GM19463 (cell line): ENCODE results near the gene SPEF1.
"Not testable (repeated sequence)": the region's sequence is repeated elsewhere in the genome, so short reads cannot be mapped to it uniquely, and the experiment has no call there.

ENCODE experiments used
- ATAC-seq: cut with Tn5 transposase; IDR thresholded peaks from one replicate; pipeline ENCODE4 v1.9.1; 2021; ENCODE audit warnings: mild to moderate bottlenecking, moderate library complexity; ENCODE audit not compliant: unreplicated experiment

Gene SPEF1

GRCh38 chr20:3789201-3789600, 8.0 kb upstream of the SPEF1 start:
- not testable (repeated sequence) for ATAC-seq

- ATAC-seq = no peak
Measured at GRCh38 chr20:3788685-3789155, 7.5 kb upstream of the SPEF1 start.

GRCh38 chr20:3787324-3788014, 6.2 kb upstream of the SPEF1 start:
- ATAC-seq = no peak

DNA sequence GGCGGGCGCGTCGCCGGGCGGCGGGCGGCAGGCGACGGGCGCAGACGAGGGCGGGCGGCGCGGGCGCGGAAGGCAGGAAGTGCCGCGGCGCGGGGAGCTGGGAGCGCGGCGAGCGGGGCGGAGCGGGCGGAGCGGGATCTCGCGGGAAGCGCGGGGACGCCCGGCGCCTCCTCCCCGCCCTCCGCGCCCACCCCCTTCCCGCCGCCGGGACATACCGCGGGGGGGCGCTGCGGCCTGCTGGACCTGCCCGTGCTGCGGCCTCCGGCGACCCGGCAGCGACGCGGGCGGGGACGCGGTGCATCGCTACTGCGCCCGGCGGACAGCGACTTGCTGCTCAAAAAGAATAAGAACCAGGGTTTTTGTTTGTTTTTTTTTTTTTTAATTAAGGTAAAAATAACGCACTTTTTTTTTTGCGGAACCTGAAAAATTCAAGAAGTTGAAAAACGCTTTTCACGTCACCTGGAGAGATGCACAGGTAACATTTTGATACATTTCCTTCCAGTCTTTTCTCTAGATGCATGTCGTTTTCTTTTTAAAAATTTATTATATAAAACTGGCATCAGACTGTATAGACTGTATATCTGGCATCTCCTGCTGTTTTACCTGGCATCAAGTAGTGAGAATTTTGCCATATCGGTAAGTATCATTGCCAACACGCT, 5.5 kb upstream of the SPEF1 start, which contains the start of gene CENPB:
TSS of gene CENPB (minus strand) at position 76 of the 659 bp plus-strand sequence. CDS start 257 bp downstream, outside the sequence.
- peak; percentile 83 for ATAC-seq

DNA sequence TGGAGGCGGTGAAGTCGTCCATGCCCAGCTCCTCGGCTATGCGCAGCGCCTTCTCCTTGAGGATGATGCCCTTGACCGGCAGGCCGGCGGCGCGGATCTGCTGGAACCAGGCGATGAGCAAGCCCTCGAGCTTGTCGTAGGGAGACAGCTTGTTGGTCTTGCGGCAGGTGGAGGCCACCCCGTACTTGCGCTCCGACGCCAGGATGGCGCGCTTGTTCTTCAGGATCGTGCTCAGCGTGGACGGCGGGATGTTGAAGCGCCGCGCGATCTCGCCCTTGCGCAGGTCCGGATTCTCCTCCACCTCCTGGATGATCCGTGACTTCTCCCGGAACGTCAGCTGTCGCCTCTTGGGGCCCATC, 4.9 kb upstream of the SPEF1 start:
- peak; percentile 11 for ATAC-seq

DNA sequence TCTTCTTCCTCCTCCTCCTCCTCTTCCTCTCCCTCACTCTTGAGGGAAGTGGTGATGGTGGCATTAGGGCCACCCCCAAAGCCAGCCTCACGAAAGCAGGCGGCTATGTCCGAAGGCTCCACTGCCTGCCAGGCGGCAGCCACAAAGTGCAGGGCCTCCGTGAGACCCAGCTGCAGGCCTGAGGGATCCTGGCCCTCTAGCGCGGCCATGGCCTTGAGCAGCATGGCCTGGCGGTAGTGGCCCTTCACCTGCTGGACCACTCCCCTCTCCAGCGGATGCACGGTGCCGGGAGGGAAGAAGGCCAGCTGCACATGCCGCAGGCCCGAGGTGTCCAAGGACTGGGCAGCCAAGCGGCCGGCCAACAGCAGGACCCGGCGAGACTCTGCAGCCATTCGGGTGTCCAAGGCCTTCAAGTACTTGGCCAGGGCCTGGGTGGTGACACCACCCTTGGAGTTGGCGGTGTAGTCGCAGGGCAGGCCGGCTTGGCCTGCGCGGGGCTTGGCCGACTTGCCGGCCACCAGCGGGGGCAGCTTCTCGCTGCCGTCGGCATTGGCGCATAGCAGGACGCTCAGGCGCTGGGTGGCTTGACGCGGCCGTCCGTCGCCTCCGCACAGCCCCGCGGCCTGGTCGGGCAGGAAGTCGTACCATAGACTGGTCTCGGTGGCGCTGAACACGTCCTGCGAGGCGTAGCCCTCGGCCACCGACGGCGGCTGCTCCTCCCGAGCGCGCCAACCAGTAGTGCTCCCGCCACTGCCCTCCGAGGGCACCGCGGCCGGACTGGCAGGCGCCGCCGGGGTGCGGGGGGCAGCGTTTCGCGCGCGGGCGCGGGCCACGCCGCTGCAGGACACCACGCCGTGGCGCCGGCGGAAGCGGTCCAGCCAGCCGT, 4.2 kb upstream of the SPEF1 start:
- no peak for ATAC-seq

GRCh38 chr20:3784863-3785239, 3.6 kb upstream of the SPEF1 start:
- no peak for ATAC-seq

GRCh38 chr20:3784216-3784853, 3.1 kb upstream of the SPEF1 start:
- ATAC-seq = no peak

GRCh38 chr20:3783511-3784195, 2.4 kb upstream of the SPEF1 start:
- no peak for ATAC-seq

DNA sequence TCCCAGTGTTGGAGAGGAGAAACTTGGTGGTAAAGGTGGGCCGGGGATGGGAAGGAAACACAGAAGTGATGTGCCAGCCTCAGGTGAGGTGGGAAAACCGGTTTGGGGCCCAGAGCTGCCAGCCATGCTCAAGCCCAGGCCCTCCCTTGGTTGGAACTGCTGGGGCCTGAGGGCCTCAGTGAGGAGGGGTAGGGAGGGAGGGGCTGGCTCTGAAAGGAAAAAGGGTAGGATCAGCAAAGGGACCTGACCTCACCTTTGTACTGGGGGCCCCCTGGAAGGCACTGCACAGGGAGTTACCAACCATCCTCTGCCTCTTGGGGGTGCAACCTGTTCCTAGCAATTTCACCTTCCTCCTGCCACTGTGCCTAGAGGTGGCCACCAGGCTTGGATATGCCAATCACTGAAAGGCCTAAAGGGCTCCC, 1.8 kb upstream of the SPEF1 start:
- ATAC-seq = no peak

DNA sequence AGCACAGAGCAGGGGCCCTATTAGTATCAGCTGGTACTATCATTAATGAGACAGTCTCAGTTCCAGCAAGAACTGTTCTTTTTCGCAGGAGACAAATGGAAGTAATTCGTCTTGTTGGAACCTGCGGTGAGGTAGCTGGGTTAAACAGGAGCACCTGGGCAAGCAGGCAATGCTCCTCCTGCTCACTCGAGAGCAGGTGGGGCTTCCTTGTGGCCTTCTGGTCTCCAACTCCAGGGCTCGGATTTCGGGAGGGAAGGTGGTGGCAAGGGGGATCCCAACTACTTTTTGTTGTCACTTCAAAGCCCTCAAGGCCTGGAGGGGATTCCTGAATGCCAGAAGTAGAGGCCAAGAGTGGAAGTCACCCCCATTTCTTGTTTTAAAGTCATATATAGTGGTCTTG, 1.3 kb upstream of the SPEF1 start:
- no peak for ATAC-seq

DNA sequence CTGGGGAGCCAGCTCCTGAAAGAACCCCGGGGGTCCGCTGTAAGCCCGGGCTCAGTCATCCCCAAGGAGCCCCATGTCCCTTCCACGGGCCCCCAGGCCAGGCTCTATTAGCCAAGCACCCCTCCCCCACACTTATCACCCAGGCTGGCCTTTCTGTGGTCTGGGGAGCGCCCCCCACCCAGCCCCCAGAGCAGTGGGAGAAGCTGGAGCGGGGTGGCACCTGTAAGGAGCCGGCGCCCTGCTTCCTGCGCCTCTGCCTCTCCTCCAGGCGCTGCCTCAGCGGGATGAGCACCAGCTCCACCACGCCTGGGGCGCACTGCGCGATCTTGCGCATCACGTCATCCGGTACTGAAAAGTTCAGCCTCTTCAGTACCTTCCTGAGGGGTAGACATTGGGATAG, 2.3 kb downstream of the SPEF1 start:
- ATAC-seq = no peak

DNA sequence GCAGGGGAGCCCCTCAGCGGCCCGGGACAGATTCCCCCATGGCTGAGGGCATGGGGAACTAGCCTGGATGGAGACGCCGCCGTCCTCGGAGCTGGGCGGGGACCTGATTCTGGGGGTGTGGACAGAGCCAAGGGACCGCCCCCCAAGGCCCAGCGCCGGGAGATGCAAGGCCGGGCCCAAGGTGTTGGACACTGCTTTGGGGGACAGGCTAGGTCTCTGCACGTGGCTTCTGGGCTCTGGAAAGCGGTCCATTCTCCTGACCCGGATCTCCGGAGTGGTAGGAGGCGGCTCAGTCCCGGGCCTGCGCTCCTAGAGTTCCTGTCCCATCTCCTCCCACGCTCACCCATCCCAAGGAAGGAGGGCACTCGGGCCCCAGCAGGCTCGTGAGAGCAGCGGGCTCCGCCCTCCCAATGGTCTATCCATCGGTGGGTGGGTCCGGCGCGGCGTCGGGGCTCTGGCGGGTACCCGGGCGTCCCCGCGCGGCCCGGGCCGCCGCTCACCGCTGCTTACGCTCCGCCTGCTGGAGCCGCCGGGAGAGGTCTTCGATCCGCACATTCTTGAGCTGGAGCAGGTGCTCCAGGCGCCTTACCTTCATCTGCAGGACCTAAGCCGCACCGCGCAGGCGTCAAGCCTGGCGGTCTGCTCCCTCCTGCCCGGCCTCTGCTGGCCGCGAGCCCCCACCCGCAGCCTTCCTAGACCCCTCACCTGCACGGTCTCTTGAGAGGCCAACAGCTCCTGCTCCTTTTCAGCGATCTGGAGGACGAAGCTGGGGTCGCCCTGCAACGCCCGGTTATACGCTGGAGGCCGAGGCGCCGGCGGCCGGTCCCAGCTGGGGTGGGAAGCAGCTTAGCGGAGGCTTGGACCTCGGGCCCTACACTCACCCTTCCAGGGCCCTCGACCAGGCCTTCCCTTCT, 3.3 kb downstream of the SPEF1 start:
- no peak for ATAC-seq

- ATAC-seq = no peak
Measured at GRCh38 chr20:3777381-3777715, 3.9 kb downstream of the SPEF1 start.

- no peak for ATAC-seq
Measured at GRCh38 chr20:3775457-3776108, 5.7 kb downstream of the SPEF1 start.

DNA sequence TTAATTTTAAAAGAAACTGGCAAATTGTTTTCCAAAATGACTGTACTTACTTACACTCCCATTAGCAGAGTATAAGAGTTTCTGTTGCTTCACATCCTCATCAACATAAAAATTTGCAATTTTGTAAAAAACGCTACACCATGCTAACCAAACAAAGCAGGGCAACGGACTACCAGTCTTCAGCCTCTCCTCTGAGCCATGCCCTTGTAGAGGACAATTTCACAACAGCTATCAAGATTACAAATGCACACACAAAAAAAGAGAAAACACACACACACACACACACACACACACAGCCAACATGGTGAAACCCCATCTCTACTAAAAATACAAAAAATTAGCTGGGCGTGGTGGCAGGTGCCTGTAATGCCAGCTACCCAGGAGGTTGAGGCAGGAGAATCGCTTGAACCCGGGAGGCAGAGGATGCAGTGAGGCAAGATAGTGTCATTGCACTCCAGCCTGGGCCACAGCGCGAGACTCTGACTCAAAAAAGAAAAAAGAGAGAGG, 9.6 kb downstream of the SPEF1 start:
- ATAC-seq = no peak

DNA sequence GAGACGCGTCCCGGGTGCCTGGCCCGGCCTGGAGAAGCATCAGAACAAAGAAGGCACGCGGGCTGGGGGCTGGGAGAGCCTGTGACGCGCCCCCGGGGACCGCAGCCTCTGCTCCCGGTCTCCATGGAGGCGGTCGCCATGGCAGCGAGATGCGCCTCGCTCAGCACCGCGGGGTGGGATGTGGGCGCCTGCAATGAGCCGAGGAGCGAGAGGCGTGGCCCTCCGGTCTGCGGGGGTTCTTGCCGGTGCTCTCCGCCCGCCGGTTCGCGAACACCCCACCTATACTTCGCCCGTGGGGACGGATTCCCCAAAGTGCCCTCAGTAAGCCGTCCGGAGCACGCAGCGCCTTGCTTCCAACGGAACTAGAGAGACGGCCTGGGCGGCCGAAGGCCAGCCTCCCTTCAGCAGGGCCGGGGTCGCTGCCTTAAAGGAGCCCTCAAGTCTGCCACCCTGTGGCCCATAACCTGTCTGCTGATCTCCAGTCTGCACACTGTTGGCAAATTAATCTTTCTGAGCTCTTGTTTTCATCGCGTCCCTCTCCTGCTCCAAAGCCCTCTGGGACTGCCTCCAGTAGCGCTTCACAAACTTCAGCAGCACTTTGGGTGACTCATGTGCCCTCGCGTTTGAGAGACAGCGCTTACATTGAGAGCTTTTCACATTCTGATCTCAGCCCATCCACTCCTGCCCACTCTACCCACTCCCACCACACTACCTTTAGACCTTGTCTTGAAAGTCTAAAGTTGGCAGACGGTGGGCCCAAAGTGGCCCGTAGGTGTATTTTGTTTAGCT, 12.7 kb downstream of the SPEF1 start:
- ATAC-seq = peak; percentile 26
